ENCODE results near the gene HBZ.
"Not testable (repeated sequence)": the region's sequence is repeated elsewhere in the genome, so short reads cannot be mapped to it uniquely, and the experiment has no call there.

HBZ gene

GRCh38 chr16:152141-153128, at the start of gene HBZ:
Gene HBZ, plus strand, starts transcription at chr16:152644. Its CDS starts 266 bp downstream, at chr16:152910.
- no peak for DNase-seq

- DNase-seq, result no peak
Observed at GRCh38 chr16:104355-104754, 48.1 kb upstream of the HBZ start.

GRCh38 chr16:104928-105327, 47.5 kb upstream of the HBZ start:
- DNase-seq, result no peak

- DNase-seq, result no peak
Observed at GRCh38 chr16:105521-105920, 46.9 kb upstream of the HBZ start.

- peak; percentile 61 for DNase-seq
Observed at GRCh38 chr16:106623-107324, 45.7 kb upstream of the HBZ start.

GRCh38 chr16:112153-112840, 40.1 kb upstream of the HBZ start:
- no peak for DNase-seq

GRCh38 chr16:114327-114726, 38.1 kb upstream of the HBZ start:
- no peak for DNase-seq

GRCh38 chr16:116015-116414, 36.4 kb upstream of the HBZ start:
- DNase-seq, result no peak

- no peak for DNase-seq
Observed at GRCh38 chr16:117379-118365, 34.8 kb upstream of the HBZ start.

GRCh38 chr16:118857-119256, 33.6 kb upstream of the HBZ start:
- DNase-seq, result no peak

GRCh38 chr16:119295-119694, 33.1 kb upstream of the HBZ start:
- DNase-seq, result no peak

- DNase-seq, result no peak
Observed at GRCh38 chr16:119835-120491, 32.5 kb upstream of the HBZ start.

- DNase-seq, result no peak
Observed at GRCh38 chr16:120756-121155, 31.7 kb upstream of the HBZ start.

- no peak for DNase-seq
Observed at GRCh38 chr16:122361-122760, 30.1 kb upstream of the HBZ start.

GRCh38 chr16:123558-124350, 28.7 kb upstream of the HBZ start:
- DNase-seq, result not testable (repeated sequence)

GRCh38 chr16:125011-125410, 27.4 kb upstream of the HBZ start:
- no peak for DNase-seq

GRCh38 chr16:129075-129474, 23.4 kb upstream of the HBZ start:
- no peak for DNase-seq

- DNase-seq, result no peak
Observed at GRCh38 chr16:130533-131173, 21.8 kb upstream of the HBZ start.

GRCh38 chr16:132120-132519, 20.3 kb upstream of the HBZ start:
- DNase-seq, result no peak

- DNase-seq, result no peak
Observed at GRCh38 chr16:133716-134115, 18.7 kb upstream of the HBZ start.
